Occipital lobe (tissue), 2 donors: ENCODE measurements around the gene FAXDC2. TPM values are rescaled to one million over a fixed set of nuclear protein-coding genes. Genes with fewer than 3 reads are reported as not detected.
A peak's percentile ranks its signal among the peaks of the same experiment; 100 is the strongest.
"Not testable (repeated sequence)": the region's sequence is repeated elsewhere in the genome, so short reads cannot be mapped to it uniquely, and the experiment has no call there.

ENCODE experiments used
- DNase-seq: peaks from one replicate; lab custom pipeline; 2025; lab: John Stamatoyannopoulos, UW
- total RNA-seq: library from RNA; depleted of rRNA; stranded (reverse); fragments of >200 nt; gene quantifications from one replicate; pipeline ENCODE4 v1.2.3, GENCODE V29; 2014

FAXDC2 gene
- total RNA-seq, 1 donor from 2014 or later = 7.2 TPM

- DNase-seq = no peak
Measured at GRCh38 chr5:154862766-154863165, 12.4 kb upstream of the FAXDC2 start.

GRCh38 chr5:154861946-154862345 is 11.5 kb upstream of the FAXDC2 start:
- no peak for DNase-seq

GRCh38 chr5:154860765-154861164 is 10.4 kb upstream of the FAXDC2 start:
- DNase-seq = no peak

- DNase-seq = no peak
Measured at GRCh38 chr5:154860123-154860522, 9.7 kb upstream of the FAXDC2 start.

DNA sequence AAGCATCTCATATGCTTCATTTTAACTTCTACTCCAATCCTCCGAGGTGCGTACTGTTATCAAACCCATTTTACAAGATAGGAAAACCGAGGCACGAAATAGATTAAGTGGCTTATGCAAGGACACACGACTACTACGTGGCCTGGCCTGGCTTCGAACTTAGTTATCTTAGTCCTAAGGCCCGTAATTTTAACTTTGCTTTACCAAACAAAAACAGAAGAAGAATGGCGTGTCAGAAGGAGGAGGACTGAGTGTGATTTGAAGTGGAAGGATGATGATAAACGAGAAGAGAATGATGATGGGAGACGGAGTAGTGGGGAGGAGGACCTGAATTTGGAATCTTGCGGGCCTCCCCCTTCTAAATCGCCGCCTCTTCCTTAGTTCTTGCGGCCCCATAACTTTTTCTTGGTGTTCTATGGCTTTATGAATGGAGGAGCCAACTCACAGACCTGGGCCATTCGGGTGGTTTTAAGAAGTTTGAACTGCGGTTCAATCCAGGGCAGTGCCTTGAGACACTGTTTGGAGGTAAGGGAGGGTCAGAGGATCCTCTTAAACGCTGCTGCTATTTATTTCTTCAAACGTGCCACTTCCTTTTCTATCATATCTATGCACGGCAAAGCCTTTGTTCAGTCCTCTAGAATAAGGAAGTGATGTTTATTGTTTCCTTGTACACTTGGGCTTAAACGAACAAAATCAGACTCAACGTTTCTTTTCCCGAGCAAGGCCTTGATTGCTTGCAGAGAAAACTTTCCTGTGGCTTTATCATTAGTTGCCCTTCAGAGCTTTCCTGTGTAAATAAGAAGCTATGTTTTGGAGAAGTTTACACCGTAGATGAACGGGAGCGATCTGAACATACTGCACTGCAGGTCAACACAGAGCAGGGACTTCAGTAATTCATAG is 8.8 kb upstream of the FAXDC2 start:
- no peak for DNase-seq

DNA sequence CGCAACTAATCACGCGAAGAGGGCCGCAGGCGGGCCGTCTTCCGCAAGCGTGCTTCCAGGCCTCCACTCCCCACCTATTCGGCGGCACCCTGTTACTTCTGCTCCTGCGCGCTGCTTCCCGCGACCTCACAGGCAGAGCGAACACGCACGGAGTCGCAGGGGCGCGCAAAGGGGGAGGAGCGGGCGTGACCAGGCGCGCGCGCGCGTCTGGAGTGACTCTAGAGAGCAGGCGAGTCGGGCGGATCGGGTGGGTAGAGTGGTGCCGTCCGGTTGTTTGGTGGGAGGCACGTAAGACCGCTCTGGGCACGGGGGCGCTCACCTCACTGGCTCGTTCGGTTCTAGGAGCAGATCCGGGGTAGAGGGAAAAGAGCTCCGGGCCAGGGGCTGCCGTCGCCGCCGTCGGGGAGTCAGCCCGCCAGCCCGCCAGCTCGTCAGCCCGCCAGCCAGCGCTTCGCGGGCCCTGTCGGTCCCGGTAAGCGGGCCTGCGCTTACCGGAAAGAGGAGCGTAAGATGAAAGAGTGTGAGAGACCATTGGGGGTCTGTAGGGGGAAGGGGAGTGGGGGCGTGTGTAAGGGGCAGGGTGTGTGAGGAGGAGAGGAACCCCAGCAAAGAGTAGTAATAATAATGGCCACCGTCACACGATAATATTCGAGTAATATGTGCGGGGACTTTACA is 8.0 kb upstream of the FAXDC2 start, which contains the start of gene CNOT8:
Gene CNOT8, plus strand, starts transcription at position 331 of the 675 bp plus-strand sequence. CDS start 4,652 bp downstream, outside the sequence.
- peak; percentile 97 for DNase-seq

DNA sequence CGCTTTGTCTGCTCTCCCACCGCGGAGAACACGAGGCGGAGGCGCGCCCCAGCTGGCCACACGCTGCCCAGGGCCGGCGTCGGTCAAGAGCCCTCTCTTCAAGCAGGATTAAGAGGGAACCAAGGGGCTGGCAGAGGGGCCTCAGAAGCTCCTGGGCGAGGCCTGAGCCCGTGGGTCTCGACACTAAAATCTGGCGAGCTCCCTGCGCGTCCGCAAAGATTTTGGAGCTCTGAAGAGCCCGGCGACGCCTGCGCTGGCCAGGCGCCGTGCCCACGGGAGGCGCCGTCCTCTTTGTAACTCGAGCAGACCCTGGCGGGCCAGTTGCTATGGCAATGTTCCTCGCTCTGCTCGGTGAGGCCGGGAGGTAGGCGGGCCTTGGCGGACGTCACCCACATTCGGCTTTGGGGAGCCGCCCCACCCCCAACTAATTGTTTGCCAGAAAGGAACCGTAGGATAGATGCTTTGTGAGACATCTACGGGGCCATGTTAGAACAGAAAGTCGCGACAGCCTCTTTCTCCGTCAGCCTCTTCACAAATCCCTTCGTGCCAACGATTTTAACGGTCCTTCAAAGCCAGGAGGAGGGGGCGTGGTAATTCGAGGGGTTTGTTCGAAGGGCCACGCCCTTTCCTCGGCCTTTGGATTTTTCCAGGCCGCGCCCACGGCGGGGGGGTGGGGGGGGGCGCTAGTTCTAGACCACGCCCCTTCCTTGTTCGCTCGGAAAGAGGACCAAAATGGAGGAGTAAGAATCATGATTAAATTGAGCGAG is 7.3 kb upstream of the FAXDC2 start:
- DNase-seq = peak; percentile 95

- no peak for DNase-seq
Measured at GRCh38 chr5:154851351-154851750, 948 bp upstream of the FAXDC2 start.

DNA sequence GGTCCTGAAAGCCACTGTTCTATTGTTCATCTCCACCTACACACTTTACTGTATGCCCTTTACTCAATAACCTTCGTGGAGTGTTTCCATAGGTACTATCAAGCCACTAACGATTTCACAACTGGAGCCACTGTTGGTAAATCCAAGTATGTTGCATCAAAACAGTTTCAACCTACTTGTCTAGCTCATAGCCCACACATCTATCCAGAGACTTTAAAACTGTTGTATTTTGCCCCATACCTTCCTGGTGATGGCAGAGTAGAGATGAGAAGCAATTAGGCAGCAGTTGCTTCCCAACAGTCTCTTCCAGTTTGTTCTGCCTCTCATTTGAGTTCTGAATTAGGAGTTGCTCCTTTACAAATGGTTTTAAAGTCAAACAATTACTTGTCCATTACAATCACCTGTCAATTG is 607 bp downstream of the FAXDC2 start:
- DNase-seq = no peak

- no peak for DNase-seq
Measured at GRCh38 chr5:154849264-154849785, 1.1 kb downstream of the FAXDC2 start.

GRCh38 chr5:154844809-154845208 is 5.6 kb downstream of the FAXDC2 start:
- no peak for DNase-seq

DNA sequence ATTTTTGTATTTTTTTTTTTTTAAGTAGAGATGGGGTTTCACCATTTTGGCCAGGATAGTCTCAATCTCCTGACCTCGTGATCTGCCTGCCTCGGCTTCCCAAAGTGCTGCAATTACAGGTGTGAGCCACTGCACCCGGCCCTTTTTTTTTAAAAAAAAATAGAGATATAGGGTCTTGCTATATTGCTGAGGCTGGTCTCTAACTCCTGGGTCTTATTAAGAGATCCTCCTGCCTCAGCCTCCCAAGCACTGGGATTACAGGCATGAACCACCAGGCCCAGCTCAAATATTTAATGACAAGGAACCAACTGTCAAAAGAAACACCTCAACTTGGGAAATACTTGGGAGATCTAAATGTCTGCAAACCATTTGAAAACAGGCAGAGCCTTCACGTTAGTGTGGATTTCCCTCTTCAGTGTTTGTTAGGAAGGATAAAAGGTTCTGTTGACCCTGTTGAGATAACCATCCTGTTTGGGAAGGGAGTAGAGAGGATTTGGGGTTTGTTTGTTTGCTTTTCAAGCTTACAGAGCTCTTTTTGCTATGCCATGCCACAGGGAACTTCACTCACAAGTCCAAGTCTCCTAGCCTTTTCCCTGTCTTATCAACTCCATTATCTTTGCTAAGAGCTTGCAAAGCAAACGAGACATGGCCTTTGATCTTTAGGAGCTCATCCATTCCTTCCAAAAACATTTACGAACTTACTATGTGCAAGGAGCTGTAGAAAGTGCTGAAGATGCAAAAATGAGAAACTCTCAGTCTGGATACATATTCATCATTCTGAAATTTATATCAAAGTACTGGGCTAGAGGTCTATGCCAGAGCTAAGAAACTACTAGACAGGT is 7.5 kb downstream of the FAXDC2 start:
- no peak for DNase-seq

DNA sequence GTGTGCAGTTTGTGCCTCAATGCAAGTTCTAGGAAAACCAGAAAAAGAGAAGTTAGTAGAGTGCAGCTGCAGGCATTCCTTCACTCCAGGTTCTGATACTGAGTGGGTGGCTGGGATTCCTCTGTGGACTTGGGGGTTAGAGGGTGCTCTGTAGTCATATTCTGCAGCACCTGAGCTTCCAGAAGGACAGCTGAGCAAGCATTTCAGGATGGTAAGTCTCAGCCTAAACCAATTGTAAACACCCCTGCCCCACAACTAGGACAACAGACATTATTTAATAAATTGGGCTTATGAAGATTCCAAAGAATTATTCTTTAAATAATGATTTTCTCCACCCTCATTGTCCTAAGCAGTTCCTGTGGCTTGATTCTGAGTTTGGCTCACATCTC is 9.1 kb downstream of the FAXDC2 start:
- DNase-seq = no peak

- DNase-seq = no peak
Measured at GRCh38 chr5:154840435-154841272, 9.7 kb downstream of the FAXDC2 start.

DNA sequence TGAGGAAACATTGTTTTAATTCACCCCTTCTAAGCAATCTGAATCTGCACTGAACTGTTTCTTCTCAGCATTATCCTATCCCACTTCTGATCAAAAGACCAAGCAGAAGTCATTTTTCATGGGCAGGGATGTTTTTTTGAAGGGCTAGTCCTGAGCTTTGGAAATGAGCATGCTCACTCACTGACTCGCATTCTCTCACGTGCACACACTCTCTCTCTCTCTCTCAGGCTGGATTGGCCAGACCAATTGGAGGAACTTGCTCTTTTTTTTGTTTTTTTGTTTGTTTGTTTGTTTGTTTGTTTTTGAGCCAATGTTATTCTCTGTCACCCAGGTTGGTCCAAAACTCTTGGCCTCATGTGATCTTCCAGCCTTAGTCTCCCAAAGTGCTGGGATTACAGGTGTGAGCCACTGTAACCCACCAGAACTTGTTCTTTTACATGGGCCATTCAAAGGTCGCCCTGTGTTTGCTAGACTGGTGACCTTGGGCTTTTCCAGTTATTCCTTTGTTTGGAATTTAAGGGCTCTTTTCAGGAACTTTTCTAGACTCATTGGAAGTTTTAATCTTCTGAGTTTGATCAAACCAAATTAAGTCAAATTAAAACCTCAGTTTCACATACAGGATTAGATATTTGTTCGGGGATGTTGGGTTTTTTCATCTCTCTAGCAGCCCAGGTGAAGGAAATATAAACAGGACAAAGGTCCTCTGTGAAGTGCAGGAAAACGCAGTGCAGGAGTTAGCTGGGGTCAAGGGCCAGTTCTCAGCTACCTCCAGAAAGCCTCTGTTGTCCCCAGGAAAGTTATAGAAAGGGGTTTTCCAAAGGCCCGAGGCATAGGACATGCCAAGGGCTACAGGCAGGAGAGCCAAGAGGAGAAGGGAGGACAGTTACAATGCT is 13.1 kb downstream of the FAXDC2 start:
- no peak for DNase-seq

- no peak for DNase-seq
Measured at GRCh38 chr5:154836225-154836624, 14.2 kb downstream of the FAXDC2 start.

- DNase-seq = not testable (repeated sequence)
Measured at GRCh38 chr5:154835701-154836052, 14.7 kb downstream of the FAXDC2 start.

DNA sequence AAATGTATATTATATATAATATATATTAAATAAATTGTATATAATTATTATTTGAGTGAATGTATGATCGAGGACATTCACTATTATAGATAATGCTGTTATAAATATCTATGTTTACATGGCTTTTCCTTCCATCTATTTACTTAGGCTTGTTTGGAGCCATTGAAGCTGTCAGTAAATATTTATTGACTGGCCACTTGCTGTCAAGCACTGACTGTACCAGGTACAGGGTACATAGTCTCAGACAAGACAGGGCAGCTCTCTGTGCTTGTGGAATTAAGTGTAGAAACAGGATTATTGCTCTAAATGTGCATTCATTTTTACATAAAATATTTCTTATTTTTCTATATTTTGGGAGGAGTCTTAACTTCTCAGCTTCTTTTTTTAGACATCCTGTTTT is 16.4 kb downstream of the FAXDC2 start:
- DNase-seq = no peak

- DNase-seq = not testable (repeated sequence)
Measured at GRCh38 chr5:154832804-154833203, 17.6 kb downstream of the FAXDC2 start.
